GM19452 (cell line): ENCODE data around the gene TBC1D24.

ENCODE experiments used
- ATAC-seq: cut with Tn5 transposase; IDR thresholded peaks from one replicate; pipeline ENCODE4 v1.9.1; 2021; ENCODE audit not compliant: unreplicated experiment

The TBC1D24 gene

DNA sequence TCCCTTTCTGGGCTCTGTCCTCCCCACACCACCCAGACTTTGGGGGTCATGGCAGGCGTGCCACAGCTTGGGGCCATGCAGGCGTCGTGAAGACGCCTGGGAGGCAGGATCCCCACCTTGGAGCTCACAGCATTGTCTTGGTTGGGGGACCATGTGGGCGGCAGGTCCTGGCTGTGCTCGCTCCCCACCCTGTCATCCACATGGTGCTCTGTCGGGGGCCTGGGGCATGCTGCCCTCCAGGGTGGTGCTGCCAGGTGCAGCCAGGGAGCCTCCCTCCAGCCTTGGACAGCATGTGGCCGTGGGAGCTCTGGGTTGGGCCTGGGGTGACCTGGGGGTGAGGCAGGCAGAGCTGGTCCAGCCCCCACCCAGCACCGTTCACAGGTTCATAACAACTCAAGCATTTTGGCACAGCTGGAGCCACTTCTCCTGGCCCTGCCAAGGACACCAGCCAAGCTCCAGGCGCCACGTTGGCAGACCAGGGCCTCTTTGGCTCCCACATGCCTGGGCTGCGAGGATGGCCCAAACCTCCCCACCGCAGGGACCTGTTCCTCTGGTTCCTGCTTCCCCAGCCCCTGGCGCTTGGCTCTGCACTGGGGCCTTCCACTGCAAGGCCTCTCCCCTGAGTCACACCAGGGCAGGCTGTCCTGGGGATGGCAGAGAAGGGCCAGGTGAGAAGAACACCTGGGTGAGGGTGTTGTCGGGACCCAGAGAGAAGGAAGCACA lies 23.8 kb downstream of the TBC1D24 start:
- no peak for ATAC-seq

DNA sequence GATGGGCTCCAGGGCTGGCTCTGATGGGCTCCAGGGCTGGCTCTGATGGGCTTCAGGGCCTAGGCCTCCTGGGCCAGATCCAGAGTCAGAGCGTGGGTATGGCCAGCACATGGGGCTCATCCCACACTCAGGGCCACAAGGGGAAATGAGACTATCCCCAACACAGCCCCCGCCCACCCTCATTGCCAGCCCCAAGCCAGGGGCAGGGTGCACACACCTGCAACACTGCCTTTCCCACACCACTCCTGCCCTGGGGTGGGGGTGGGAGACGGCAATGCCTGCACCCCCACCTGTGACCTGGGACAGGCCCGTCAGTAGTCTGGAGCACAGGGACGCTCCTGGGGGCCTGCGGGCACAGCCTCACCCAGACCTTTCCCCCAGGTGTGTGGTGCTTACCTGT lies 24.5 kb downstream of the TBC1D24 start:
- no peak for ATAC-seq

DNA sequence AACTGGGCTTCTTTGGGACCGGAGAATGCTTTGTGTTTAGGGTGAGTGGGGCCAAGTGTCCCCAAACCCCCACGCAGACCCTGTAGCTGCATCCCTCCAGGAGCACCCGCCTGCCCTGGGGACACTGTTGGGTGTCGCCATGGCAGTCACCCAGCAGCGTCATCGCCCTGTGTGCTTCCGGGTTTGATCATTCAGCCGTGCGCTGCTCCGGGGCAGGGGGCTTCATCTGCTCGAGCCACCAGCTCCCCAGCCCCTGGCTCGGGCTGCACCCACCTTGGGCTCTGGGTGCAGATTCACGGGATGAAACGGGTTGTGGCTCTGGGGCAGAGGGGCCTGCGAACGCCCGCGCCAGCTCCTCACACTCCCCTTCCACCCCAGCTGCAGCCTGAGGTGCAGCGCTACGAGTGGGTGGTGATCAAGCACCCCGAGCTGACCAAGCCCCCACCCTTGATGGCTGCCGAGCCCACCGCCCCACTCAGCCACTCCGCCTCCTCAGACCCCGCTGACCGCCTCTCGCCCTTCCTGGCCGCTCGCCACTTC lies 25.0 kb downstream of the TBC1D24 start:
- ATAC-seq: no peak

DNA sequence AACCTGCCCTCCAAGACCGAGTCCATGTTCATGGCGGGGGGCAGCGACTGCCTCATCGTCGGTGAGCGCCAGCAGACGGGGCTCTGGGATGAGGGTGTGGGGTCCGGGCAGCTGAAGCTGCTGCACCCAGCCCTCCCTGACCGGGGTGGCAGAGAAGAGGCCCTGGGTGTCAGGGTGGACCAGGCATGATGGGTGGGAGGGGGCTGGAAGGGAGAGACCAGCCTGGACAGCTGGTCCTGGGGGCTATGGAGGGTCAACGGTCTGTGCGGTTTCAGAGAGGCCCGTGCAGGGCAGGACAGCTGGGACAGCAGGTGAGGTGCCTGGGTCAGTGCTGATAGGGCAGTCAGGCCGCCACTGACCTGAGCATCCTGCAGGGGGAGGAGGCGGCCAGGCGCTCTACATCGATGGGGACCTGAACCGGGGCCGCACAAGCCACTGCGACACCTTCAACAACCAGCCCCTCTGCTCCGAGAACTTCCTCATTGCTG lies 25.5 kb downstream of the TBC1D24 start:
- no peak for ATAC-seq

DNA sequence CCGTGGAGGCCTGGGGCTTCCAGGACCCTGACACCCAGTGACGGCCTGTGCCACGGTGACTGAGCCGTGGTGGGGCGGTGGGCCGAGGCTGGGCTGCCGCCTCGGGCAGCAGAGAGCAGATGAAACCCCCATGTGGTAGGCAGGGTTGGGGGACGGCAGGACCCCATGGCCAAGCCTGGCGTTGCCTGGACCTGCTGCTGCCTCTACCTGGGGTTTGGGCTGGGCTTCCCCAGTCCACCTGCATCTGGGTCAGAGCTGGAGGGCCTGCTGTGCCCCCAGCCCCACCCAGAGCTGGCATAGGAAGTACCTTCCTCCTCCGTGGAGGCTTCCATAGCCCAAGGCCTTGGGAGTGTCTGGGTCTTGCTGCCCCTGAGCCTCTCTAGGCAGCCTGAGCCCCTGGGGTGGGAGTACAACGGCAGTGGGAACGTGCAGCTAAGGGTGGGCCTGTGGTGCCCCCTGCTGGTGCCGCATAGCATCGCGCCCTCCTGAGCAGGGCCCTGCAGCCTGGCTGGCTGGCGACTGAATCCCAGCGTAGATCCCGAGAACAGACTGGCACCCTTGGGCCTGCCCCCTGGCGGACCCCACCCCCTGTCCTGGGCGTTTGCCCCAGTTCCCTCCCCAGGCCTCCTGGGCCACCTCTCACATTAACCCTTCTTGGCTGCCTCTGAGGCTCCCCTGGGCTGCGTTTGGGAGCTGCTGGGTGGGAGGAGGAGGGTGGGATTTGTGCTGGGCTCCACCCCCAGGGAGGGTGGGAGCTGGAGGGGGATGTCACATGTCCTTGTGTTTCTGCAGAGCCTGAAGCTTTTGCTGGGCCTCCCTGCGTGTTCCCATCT lies 26.2 kb downstream of the TBC1D24 start:
- no peak for ATAC-seq

DNA sequence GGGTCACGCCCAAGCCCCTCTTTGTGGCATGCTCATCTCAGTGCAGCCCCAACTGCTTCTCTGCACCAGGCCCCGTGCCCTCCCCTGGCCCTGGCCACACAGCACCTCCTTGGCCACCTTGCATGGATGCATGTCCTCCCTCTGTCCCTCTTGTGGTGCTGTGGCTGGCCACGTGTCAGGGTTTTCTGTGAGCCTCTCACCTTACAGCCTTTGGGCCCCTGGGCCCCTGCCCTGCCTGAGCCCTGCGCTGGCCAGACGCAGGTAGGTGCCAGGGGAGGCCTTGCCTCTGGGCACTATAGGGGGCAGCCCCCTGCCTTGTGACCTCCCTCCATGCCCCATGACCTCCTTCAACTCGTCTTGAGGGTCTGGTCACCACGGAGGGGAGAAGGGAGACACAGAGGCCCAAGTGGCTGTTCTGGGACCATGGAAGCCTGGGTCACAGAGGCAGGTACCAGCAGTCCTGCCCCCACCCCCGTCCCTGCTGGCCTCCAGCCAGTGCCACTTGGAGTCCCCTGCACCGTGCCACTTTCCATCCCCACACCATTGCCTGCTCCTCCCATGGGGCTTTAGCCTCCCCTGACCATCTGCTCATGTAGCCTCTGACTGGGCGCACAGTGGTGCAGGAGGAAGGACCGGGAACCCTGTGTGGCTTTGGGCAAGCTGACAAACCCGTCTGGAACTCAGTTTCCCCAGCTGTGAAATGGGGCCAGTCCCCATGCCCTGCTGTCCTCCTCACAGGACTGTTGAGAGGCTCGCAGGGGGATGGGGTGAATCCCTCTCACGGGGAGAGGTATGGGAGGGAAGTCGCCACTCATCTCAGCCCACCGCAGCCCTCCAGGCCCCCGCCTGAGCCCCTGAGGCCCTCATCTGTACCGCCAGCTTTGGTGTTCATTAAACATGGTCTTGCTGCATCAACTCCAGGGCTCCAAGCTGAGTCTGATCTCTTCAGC lies 27.3 kb downstream of the TBC1D24 start:
- ATAC-seq: no peak

DNA sequence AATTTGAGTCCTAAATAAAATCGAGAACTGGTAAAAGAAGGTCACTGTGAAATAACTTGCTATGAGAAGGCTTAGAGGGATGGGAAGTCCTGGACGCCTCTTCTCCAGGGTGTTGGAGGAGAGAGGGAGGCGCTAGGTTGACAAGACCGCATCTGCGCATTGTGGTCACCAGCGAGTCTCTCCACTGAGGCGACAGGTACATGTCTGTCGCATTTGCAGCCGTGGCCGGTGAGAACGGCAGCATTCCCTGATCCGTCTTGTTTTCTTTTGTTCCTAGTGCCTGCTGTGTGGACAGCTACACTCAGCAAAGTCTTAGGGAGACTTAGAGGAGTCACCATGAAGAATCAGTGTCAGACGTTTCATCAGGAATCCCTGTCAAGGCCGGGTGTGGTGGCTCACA lies 30.8 kb downstream of the TBC1D24 start:
- no peak for ATAC-seq

DNA sequence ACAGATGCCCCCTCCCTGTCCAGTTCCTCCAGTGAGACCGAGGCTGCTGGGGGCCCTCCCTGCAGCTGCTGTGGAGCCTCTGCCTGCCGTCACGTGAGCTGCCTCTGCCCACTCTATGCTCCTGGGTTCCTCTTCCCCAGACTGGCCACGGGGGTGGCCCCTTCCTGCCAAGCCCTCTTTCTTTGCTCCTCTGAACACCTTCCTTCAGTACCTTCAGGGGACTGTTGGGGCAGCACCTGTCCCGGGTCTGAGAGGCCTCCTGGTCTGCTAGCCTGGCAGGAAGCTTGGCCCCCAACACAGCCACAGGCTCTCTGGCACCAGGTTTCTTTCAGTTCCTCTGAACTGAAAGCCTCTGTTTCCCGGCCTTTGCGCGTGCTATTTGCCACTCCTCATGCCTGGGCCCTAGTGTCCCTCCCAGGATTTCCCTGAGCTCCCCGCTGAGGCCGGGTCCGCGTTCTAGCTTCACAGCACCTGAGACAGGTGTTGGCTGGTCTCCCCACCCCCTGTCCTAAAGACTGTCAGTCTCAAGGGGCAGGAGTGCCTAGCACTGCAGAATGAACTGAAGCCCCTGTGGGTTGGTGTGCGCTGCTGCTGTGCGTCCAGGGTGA lies 32.2 kb downstream of the TBC1D24 start:
- ATAC-seq: no peak

DNA sequence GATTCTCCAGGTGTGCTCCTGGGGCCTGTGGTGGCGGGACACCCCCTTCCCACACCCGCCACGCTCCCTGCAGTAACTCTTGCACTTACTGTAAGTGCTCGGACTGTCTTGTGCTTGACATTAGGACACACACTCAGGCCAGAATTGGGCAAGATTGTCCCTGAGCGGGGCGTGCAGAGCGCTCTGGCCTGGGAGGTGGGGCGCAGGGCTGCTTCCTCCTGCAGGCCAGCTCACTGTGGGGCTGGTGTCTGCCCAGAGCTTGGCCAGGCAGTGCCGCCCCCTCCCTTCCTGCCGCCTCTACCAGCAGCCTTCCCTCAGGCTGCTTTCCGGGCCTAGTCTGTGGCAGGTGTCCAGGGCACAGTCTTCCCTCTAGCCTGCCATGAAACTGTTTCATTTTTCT lies 32.7 kb downstream of the TBC1D24 start:
- ATAC-seq: no peak

DNA sequence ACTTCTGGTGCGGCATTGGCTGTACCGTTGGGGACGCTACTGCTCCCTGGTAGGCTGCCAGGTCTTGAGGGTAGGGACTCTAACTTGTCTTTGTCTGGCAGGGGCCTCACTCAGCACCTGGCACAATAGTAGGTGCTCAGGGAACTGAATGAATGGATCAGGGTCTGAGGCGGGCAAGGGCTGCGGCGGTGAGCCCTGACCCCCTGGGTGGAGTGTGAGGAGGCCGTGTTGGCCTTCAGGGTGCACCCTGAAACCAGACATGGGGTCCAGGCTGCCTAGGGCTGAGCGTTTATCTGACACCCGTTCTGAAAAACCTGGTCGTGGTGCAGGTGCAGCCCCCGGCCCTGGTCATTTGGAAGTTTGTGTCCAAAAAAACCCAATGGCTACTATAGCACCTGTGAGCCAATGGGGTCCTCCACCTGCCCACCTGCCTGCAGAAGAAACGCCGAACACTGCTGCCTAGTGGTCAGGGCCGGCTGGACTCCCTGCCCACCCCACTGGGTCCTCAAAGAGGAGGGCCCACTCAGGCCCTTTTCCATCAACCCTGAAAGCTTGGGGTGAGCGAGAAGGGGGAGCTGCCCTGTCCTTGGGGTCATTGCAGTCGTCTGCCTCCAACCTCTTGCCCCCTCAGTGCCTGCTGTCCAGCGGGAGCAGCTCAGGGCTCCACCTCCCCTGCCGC lies 33.9 kb downstream of the TBC1D24 start:
- no peak for ATAC-seq

DNA sequence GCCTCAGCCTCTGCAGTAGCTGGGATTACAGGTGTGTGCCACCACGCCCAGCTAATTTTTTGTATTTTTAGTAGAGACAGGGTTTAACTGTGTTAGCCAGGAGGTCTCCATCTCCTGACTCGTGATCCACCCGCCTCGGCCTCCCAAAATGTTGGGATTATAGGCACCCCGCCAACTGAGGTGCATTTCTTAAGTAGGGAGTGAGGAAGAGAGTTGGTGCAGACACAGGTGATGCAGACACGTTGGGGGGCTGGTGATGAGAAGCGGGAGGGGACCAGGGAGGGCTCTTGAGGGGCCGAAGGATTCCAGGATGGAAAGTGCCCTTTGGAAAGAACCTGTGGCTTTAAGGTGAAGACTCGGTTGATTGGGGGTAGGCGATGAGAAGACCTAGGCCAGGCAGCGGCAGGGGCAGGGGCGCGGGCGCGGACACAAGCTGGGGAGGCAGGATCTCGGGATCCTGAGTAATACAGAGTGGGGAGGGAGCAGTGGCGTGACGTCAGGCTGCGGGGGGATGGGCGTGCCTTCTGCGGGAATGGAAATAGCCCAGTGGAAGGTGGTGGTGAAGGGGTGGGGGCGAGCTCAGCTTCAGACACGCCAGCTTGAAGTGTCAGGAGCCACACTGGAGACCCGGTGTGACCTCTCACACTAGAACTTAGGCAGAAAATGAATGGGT lies 36.3 kb downstream of the TBC1D24 start:
- ATAC-seq: no peak

DNA sequence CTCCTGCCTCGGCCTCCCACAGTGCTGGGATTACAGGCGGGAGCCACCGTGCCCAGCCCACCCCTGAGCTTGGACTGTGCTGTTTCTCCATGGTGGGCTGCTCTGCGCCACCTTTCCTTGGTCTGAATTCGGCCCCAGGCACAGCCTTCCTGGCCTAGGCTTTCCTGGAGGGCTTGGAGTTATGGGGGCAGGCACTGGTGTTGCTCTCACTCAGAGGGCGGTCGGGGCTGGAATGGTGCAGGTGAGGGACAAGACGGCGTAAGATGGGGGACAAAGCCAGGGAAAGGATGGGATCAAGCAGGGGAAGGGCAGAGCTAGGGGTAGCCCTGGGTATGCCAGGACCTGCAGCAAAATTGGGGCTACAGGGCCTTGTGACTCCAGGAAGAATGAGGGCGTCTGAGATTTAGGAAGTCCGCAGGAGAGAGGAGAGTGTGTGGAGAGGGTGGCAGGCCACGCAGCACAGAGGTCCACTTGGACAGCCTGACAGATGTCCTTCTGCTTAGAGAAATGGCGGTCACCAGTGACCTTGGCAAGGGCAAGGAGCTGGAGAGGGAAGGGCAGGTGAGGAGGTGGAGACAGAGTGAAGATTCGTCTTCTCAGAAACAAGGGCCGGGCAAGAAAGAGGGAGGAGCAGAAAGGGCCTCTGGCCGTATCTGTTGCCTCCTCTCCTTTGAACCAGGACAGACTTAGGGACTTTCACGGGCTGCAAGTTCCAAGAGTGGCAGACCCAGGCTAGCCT lies 37.2 kb downstream of the TBC1D24 start:
- no peak for ATAC-seq

DNA sequence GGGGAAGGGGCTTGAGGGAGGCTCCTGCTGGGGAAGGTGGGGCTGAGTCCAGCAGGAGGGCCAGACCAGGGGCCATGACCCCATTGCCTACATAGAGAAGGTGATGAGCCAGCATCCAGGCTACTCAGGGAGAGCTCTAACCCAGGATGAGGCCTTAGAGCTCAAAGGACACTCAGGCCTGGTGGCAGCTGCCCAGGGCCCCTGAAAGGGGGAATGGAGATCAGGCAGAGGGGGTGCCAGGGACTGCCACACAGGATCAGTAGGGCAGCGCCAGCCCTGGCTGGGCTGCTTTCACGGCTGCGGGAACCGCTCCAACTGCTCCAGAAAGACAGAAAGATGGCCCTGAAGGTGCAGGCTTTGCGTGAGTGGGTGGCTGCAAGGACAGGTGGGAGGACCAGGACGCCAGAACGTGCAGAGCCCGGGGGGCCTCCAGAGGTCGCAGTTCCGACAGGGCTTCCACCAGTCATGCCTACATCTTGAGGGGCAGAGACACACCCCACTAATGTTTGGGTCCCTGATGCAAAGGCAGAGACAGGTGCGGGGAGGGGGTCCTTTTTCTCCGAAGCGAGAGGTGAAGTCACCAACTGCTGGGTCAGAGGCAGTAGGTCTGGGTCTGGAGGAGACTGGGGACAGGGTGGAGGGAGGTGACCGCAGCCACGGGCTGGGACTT lies 37.9 kb downstream of the TBC1D24 start:
- ATAC-seq: peak; percentile 4

DNA sequence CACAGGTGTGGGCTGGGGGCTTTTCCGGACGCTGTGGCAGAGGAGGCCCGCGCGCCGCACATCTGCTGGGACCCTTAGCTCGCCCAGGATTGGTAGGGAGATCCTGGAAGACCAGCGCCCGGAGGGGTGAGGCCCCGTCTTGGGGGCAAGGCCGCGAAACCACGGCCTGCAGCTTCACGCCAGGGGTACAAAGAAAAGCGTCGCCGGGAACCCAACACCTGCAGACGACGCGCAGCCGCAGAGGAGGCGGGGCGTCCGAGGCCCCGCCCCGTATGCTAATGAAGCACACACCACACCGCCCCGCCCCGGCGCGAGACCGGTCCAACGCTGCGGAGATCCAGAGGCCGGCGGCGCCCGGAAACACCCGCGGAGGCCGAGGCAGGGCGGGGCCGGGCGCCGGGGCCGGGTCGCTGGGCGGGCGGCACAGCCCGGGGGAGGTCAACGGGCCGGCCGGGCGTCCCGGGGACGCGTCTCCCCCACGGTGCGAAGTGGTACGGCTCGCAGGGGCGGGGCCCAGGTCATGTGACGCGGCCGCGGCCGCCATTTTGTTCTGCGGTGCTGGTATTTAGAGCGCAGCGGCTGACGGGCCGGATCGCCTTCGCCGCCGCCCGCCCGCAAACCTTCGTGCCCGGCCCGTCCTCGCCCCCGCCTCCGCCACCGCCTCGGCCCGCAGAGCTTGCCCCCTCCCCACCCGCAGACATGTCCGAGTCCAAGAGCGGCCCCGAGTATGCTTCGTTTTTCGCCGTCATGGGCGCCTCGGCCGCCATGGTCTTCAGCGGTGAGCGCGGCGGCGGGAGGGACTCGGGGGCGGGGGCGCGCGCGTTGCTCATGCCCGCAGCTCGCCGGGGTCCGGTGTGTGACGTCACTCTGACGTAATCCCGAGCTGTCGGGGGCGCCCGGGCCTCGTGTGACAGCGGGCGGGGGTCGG lies 38.7 kb downstream of the TBC1D24 start, which contains the start of gene ATP6V0C:
TSS of gene ATP6V0C (plus strand) at position 548 of the 928 bp plus-strand sequence. CDS start at position 700, 152 bp downstream.
- ATAC-seq: peak; percentile 71

DNA sequence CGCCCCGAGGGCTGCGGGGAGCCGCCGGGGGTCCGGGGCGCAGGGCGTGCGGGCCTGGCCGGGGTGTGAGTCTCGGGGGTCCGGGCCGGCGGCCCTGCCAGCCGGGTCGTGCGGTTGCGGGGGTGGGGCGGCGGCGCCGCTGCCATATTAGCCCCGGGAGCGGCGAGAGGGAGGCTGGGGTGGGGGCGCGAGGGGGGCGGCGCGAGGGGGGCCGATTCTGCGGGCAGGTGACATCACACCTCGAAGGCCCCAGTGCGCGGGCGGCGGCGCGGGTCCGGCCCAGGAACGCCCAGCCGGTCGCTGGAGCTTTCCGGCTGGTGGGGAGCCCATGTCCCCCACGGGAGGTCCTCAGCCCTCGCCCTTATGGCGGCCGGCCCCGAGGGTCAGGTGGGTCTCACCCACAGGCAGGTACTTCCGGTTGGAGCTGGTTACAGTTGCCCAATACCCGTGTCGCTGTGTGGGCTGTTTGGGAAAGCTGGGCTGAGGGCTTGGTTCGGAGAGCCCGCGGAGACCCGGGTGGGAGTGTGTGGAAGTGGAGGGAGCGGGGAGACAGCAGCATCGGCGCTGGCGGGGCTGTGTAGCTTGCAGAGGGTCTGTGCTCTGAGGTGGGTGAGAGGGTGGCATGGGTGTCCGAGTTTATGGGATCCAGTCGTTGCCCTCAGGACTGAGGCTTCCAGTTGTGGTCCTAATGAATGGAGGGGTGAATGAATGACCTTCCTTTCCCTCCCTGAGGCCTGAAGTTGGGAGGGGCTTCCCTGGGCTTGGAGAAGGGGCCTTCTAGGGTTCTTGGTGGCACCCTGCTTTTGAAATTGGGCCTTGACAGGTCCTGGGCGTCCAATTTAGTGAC lies 39.6 kb downstream of the TBC1D24 start:
- ATAC-seq: no peak
